ENCODE results near the gene RNF144A. TPM values are rescaled to one million over a fixed set of nuclear protein-coding genes. Genes with fewer than 3 reads are reported as not detected.

RNF144A gene
- total RNA-seq, 1 experiment from 2014 or later, result 10.6 TPM

- Mint-ChIP-seq H3K4me1 (peaks cover 0 to 2% of the 10 kb centered on the region in 2 experiments; a peak in 2 of 4 replicates), H3K36me3 (ENCODE audit: insufficient read depth in 1 of 3, low read depth in 3 of 3) (peaks cover 12 to 20% (median 13%) of the 10 kb centered on the region in 3 experiments; a peak in 6 of 7 replicates), H3K4me3 (no peak overlapping the region), H3K9me3 (no peaks in the 10 kb centered on the region), H3K27ac (no peak overlapping the region), H3K27me3 (ENCODE audit: low read depth) (no peaks in the 10 kb centered on the region)
- Histone ChIP-seq H3K18ac (ENCODE audit: insufficient read length, low read depth, low read length) (no peak overlapping the region), H4K91ac (ENCODE audit: insufficient read length, low read depth, low read length) (no peak overlapping the region), H4K20me1 (ENCODE audit: control insufficient read depth, insufficient read depth, insufficient read length) (no peaks in the 10 kb centered on the region), H3K23ac (ENCODE audit: insufficient read length, low read depth, low read length) (no peak overlapping the region), H2AK5ac (ENCODE audit: insufficient read length, low read length) (no peak overlapping the region), H2BK12ac (ENCODE audit: insufficient read length, low read depth, low read length) (no peak overlapping the region), H2BK15ac (ENCODE audit: low read depth, low read length) (no peak overlapping the region), H3K4me2 (ENCODE audit: insufficient read depth, insufficient read length, low read length) (no peak overlapping the region), H3K56ac (ENCODE audit: insufficient read length, low read depth, low read length) (no peak overlapping the region), H3K9ac (ENCODE audit: extremely low read depth, insufficient read length, low read length) (no peak overlapping the region), H2BK5ac (ENCODE audit: insufficient read length, low read length) (no peak overlapping the region), H3K4me1 (ENCODE audit: insufficient read depth, low read length) (no peaks in the 10 kb centered on the region), H3K79me1 (ENCODE audit: insufficient read depth, low read depth, low read length, poor library complexity, severe bottlenecking) (no peaks in the 10 kb centered on the region), H2AFZ (ENCODE audit: low read length) (no peak overlapping the region), H2BK20ac (ENCODE audit: low read depth, low read length, poor library complexity, severe bottlenecking) (no peak overlapping the region), H3T11ph (ENCODE audit: low read length) (no peak overlapping the region), H2BK120ac (ENCODE audit: low read depth, low read length, poor library complexity, severe bottlenecking) (no peak overlapping the region), H3K23me2 (ENCODE audit: insufficient read length, low read depth, low read length, poor library complexity, severe bottlenecking) (no peaks in the 10 kb centered on the region), H3K27ac (ENCODE audit: insufficient read length, low read depth, low read length) (no peak overlapping the region), H4K5ac (ENCODE audit: insufficient read length, low read depth, low read length) (no peak overlapping the region), H3K4ac (ENCODE audit: low read depth, low read length) (no peak overlapping the region), H3K27me3 (ENCODE audit: insufficient read depth, low read length) (no peaks in the 10 kb centered on the region), H4K8ac (replicated peaks; ENCODE audit: insufficient read length, low read depth, low read length) (no peak overlapping the region), H3K14ac (ENCODE audit: insufficient read depth, low read length) (no peak overlapping the region), H3K79me2 (ENCODE audit: insufficient read depth, low read length) (no peaks in the 10 kb centered on the region), H3K9me3 (ENCODE audit: control insufficient read depth, low read depth, low read length) (no peaks in the 10 kb centered on the region)
- DNase-seq, result no peak
- no CpG with 5 or more reads among the region's 15 CpGs for WGBS (ENCODE audit: extremely low coverage, insufficient read length, low lambda C conversion rate)
- no peak for TF ChIP-seq CTCF (conservative IDR thresholded peaks at IDR 0.05)
These were observed 110.9 kb downstream of the RNF144A start for GRCh38 chr2:7027956-7028655.

Measured in H9 (cell line).